HCT116 (cell line): ENCODE results near the gene RPTOR. TPM values are rescaled to one million over a fixed set of nuclear protein-coding genes. Genes with fewer than 3 reads are reported as not detected.

Experiments
- ATAC-seq: fragments of 200-7000 bp; cut with Tn5 transposase; 2 replicates; pipeline ENCODE4 v1.9.1; 2020; ENCODE audit warnings: mild to moderate bottlenecking, moderate library complexity
- BruUV-seq: library from RNA; stranded (reverse); fragments of 400-500 nt; replicated peaks from 2 replicates; lab custom pipeline; 2021; lab: Mats Ljungman, UMichigan
- CTCF ChIA-PET: fragments of 300-600 bp; sonication (Branson Sonifier 250); formaldehyde crosslinking; loops from one replicate; lab custom pipeline; 2021; ENCODE audit warnings: antibody characterized with exemption; lab: Charles Lee
- POLR2A ChIA-PET: fragments of 300-600, 350-600 bp; sonication (Branson Sonifier 250); formaldehyde crosslinking; loops from one replicate; lab custom pipeline; 2021; ENCODE audit warnings: antibody characterized with exemption; lab: Charles Lee
- RAD21 ChIA-PET, 2 experiments: fragments of 300-600 bp; sonication (Branson Sonifier 250); formaldehyde crosslinking; loops; one replicate each; lab custom pipeline; 2023; ENCODE audit warnings: low total read pairs in 2 of 2; ENCODE audit not compliant: uncharacterized antibody in 2 of 2, unreplicated experiment in 2 of 2, low non-redundant PET in 1 of 2; lab: Charles Lee
- DNase-seq: peaks from one replicate; pipeline ENCODE4 v3.0.0-alpha.2; 2010; ENCODE audit warnings: low read depth, low spot score
- H2AFZ ChIP-seq: fragments of 200-600 bp; shearing (Covaris generic), sonication (generic); 2 replicates; pipeline ENCODE4 v1.6.1; 2017; ENCODE audit warnings: low read depth, mixed run types, mixed read lengths, antibody characterized with exemption, low read length; ENCODE audit not compliant: poor library complexity, severe bottlenecking
- H3K27ac ChIP-seq: 2 replicates; pipeline ENCODE4 v1.5.1; 2012; ENCODE audit warnings: low read depth, low read length
- H3K27me3 ChIP-seq: fragments of 200-600 bp; sonication (generic); 2 replicates; pipeline ENCODE4 v1.6.1; 2016; ENCODE audit warnings: mixed run types, low read length, mixed read lengths; ENCODE audit not compliant: insufficient read depth
- H3K36me3 ChIP-seq, 2 experiments: fragments of 200-500 bp in 1 of 2; fragments of 200-600 bp in 1 of 2; sonication (Bioruptor generic) in 1 of 2; sonication (generic) in 1 of 2; 2 replicates each; pipeline versions ENCODE4 v1.5.1 to v1.6.1; 2014 to 2016; ENCODE audit warnings: low read length in 2 of 2, inconsistent platforms in 1 of 2, mixed read lengths in 1 of 2, mixed run types in 1 of 2; ENCODE audit not compliant: insufficient read depth in 2 of 2, control insufficient read depth in 1 of 2
- H3K4me1 ChIP-seq, 2 experiments: fragments of 200-600 bp in 1 of 2; sonication (generic) in 1 of 2; 2 replicates each; pipeline versions ENCODE4 v1.5.1 to v1.6.1; 2012 to 2017; ENCODE audit warnings: low read length in 2 of 2, inconsistent platforms in 1 of 2, mild to moderate bottlenecking in 1 of 2, mixed read lengths in 1 of 2, mixed run types in 1 of 2, moderate library complexity in 1 of 2; ENCODE audit not compliant: insufficient read depth in 2 of 2, control insufficient read depth in 1 of 2
- H3K4me2 ChIP-seq: fragments of 200-600 bp; sonication (generic); 2 replicates; pipeline ENCODE4 v1.6.1; 2017; ENCODE audit warnings: mixed run types, low read length, mixed read lengths
- H3K4me3 ChIP-seq, 2 experiments: fragments of 200-600 bp in 1 of 2; sonication (generic) in 1 of 2; replicated peaks in 1 of 2; 2 replicates each; pipeline ENCODE4 v1.5.1; 2011 to 2016; ENCODE audit warnings: low read length in 2 of 2, control low read depth in 1 of 2, low read depth in 1 of 2, mild to moderate bottlenecking in 1 of 2, mixed read lengths in 1 of 2, mixed run types in 1 of 2
- H3K79me2 ChIP-seq: fragments of 200-600 bp; sonication (generic); 2 replicates; pipeline ENCODE4 v1.6.1; 2017; ENCODE audit warnings: mild to moderate bottlenecking, mixed run types, low read length, moderate library complexity, mixed read lengths; ENCODE audit not compliant: insufficient read depth
- H3K9ac ChIP-seq: fragments of 200-600 bp; sonication (generic); 2 replicates; pipeline ENCODE4 v1.6.1; 2016; ENCODE audit warnings: low read length, mixed read lengths
- H3K9me2 ChIP-seq: fragments of 200-600 bp; sonication (generic), shearing (Covaris generic); 2 replicates; pipeline ENCODE4 v1.6.1; 2017; ENCODE audit warnings: mixed run types, mild to moderate bottlenecking, moderate library complexity; ENCODE audit not compliant: insufficient read depth
- H3K9me3 ChIP-seq, 2 experiments: fragments of 200-500 bp in 1 of 2; fragments of 200-600 bp in 1 of 2; sonication (Bioruptor generic) in 1 of 2; sonication (generic) in 1 of 2; 2 replicates each; pipeline ENCODE4 v1.6.1; 2014 to 2017; ENCODE audit warnings: low read length in 2 of 2, mixed read lengths in 2 of 2, inconsistent platforms in 1 of 2, low read depth in 1 of 2, mild to moderate bottlenecking in 1 of 2, mixed run types in 1 of 2, moderate library complexity in 1 of 2; ENCODE audit not compliant: control insufficient read depth in 1 of 2, insufficient read depth in 1 of 2
- H4K20me1 ChIP-seq: fragments of 200-600 bp; sonication (generic), shearing (Covaris generic); 2 replicates; pipeline ENCODE4 v1.6.1; 2017; ENCODE audit warnings: mixed run types, mild to moderate bottlenecking, moderate library complexity; ENCODE audit not compliant: insufficient read depth
- CBX3 ChIP-seq: IDR thresholded peaks from 2 replicates; pipeline ENCODE4 v1.6.1; 2012; ENCODE audit warnings: low read depth
- CEBPB ChIP-seq: IDR thresholded peaks from 2 replicates; pipeline ENCODE4 v1.6.1; 2012; ENCODE audit warnings: low read depth
- EZH2phosphoT487 ChIP-seq: fragments of 200-600 bp; IDR thresholded peaks from 2 replicates; pipeline ENCODE4 v1.6.1; 2018; ENCODE audit warnings: antibody characterized with exemption, borderline replicate concordance
- FOSL1 ChIP-seq: IDR thresholded peaks from 2 replicates; pipeline ENCODE4 v1.6.1; 2012; ENCODE audit warnings: low read depth
- JUND ChIP-seq: IDR thresholded peaks from 2 replicates; pipeline ENCODE4 v1.6.1; 2012
- POLR2A ChIP-seq: IDR thresholded peaks from 2 replicates; pipeline ENCODE4 v1.7.0; 2011; ENCODE audit warnings: borderline replicate concordance; ENCODE audit not compliant: insufficient read depth, insufficient read length; ENCODE audit errors: extremely low read depth
- POLR2AphosphoS5 ChIP-seq: IDR thresholded peaks from 2 replicates; pipeline ENCODE4 v1.6.1; 2011; ENCODE audit warnings: mild to moderate bottlenecking, low read depth, low read length, moderate library complexity
- REST ChIP-seq: IDR thresholded peaks from 2 replicates; pipeline ENCODE4 v1.6.1; 2012; ENCODE audit warnings: low read depth
- SP1 ChIP-seq: IDR thresholded peaks from 2 replicates; pipeline ENCODE4 v1.6.1; 2012; ENCODE audit warnings: low read depth
- TCF7L2 ChIP-seq: IDR thresholded peaks from 2 replicates; pipeline ENCODE4 v1.7.0; 2011; ENCODE audit warnings: borderline replicate concordance, inconsistent platforms; ENCODE audit not compliant: insufficient read depth, insufficient read length; ENCODE audit errors: extremely low read depth
- YY1 ChIP-seq: IDR thresholded peaks from 2 replicates; pipeline ENCODE4 v1.6.1; 2011; ENCODE audit warnings: low read length, low read depth, moderate library complexity, mild to moderate bottlenecking; ENCODE audit not compliant: insufficient replicate concordance; ENCODE audit errors: extremely low read depth
- ZFX ChIP-seq: fragments of 450-650 bp; IDR thresholded peaks from 2 replicates; pipeline ENCODE4 v1.6.1; 2017
- ZNF274 ChIP-seq: fragments of 200-500 bp; sonication (Bioruptor generic); IDR thresholded peaks from 2 replicates; pipeline ENCODE4 v1.6.1; 2014; ENCODE audit warnings: mild to moderate bottlenecking, low read depth, low read length, inconsistent platforms
- intact Hi-C: fragments of 100-400 bp; cut with micrococcal nuclease; formaldehyde crosslinking; loops from 2 replicates; pipeline ENCODE4 v1.10.0; 2022
- total RNA-seq: library from RNA; stranded (reverse); gene quantifications from one replicate; pipeline ENCODE4 v1.2.1, GENCODE V29; 2021; ENCODE audit not compliant: unreplicated experiment
- TF ChIP-seq, protein P1 (sequence below): IDR thresholded peaks from 2 replicates; pipeline ENCODE4 v1.6.1; 2011; ENCODE audit warnings: mild to moderate bottlenecking, low read length, moderate library complexity; ENCODE audit not compliant: insufficient replicate concordance; ENCODE audit errors: extremely low read depth

RPTOR gene
- total RNA-seq, 1 experiment from 2014 or later, result 69.5 TPM

DNA sequence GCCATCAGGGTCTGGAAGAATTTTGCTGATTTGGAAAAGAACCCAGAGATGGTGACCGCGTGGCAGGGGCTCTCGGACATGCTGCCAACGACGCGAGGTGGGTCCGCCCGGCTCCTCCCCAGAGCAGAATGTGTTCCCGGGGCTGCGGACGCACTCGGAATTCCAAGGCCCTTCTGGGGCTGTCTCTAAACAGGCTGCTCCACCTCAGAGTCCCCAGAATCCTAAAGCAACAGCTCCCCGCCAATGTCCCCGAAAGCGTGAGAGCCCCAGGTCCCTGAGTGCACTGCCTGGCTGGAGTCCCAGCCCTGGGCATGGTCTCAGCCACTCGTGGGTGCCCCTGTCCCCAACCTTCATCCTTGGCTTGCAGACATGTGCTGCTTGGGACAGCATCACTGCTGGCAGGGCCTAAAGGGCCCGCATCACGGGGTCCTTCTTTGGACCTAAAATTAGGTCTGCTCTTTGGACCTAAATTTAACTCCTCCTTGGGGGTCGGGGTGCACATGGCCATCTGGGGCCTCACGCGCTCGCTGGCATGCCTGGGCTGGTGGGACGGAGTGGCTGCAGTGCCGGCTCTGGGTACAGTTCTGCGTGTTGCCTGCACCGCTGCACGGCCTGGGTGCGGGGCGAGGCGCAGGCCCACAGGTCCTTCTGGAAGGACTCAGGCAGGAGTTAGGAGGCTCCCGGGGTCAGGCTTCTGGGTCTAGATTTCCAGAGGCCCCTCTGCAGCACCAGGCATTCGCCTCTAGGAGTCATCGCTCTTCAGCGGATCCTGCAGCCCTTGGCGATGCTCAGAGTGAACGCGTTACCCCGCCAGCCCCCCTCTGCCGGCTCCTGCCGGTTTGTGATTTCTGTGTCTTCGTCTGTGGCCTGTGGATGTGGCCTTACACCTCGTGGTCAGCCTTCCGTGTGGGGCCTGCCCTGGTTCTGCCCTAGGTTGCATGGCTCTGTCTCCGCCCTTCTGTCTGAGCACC, 405.1 kb downstream of the RPTOR start (continued):
- TF ChIP-seq ZNF274, result no peak
- TF ChIP-seq EZH2phosphoT487, result no peak
- no peak for TF ChIP-seq SP1
- no peak for TF ChIP-seq POLR2AphosphoS5
- TF ChIP-seq ZFX, result no peak
- TF ChIP-seq YY1, result no peak

GRCh38 chr17:80950466-80951120, 406.0 kb downstream of the RPTOR start:
- Histone ChIP-seq H3K79me2 (no peaks in the 10 kb centered on the region), H3K4me2 (no peak overlapping the region), H3K9me2 (no peaks in the 10 kb centered on the region), H3K4me3 (no peak overlapping the region), H3K27me3 (no peaks in the 10 kb centered on the region), H3K9ac (no peak overlapping the region), H3K9me3 (no peaks in the 10 kb centered on the region), H2AFZ (no peak overlapping the region), H3K27ac (no peak overlapping the region), H3K4me1 (no peaks in the 10 kb centered on the region), H3K36me3 (peaks cover 6 to 20% of the 10 kb centered on the region in 2 experiments; a peak in 3 of 4 replicates), H4K20me1 (no peaks in the 10 kb centered on the region)
- POLR2A ChIA-PET, result no interaction called here
- no TSS peak for BruUV-seq
- RAD21 ChIA-PET, result no interaction called here
- TF ChIP-seq JUND, result no peak
- no peak for TF ChIP-seq REST
- TF ChIP-seq EZH2phosphoT487, result no peak
- no peak for TF ChIP-seq CEBPB
- no peak for TF ChIP-seq POLR2AphosphoS5
- no peak for TF ChIP-seq SP1
- no peak for TF ChIP-seq POLR2A
- no peak for TF ChIP-seq TCF7L2
- TF ChIP-seq FOSL1, result no peak
- no peak for TF ChIP-seq CBX3
- TF ChIP-seq, protein P1, sequence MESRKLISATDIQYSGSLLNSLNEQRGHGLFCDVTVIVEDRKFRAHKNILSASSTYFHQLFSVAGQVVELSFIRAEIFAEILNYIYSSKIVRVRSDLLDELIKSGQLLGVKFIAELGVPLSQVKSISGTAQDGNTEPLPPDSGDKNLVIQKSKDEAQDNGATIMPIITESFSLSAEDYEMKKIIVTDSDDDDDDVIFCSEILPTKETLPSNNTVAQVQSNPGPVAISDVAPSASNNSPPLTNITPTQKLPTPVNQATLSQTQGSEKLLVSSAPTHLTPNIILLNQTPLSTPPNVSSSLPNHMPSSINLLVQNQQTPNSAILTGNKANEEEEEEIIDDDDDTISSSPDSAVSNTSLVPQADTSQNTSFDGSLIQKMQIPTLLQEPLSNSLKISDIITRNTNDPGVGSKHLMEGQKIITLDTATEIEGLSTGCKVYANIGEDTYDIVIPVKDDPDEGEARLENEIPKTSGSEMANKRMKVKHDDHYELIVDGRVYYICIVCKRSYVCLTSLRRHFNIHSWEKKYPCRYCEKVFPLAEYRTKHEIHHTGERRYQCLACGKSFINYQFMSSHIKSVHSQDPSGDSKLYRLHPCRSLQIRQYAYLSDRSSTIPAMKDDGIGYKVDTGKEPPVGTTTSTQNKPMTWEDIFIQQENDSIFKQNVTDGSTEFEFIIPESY, result no peak
- CTCF ChIA-PET, result no interaction called here
- ATAC-seq (no peak), DNase-seq (no peak)
- intact Hi-C loops, result no loop called here
